H9 (cell line): Measurements from ENCODE around the gene CDK15. TPM values are rescaled to one million over a fixed set of nuclear protein-coding genes. Genes with fewer than 3 reads are reported as not detected.

Experiments
- DNase-seq: peaks from one replicate; pipeline ENCODE4 v3.0.0-alpha.2; 2017
- H2AFZ ChIP-seq: one replicate; pipeline ENCODE4 v1.6.1; 2013; ENCODE audit warnings: mild to moderate bottlenecking, low read length, control low read depth, moderate library complexity
- H2AK5ac ChIP-seq: 2 replicates; pipeline ENCODE4 v1.6.1; 2013; ENCODE audit warnings: low read length, control low read depth, mixed read lengths; ENCODE audit not compliant: insufficient read length
- H2BK120ac ChIP-seq: one replicate; pipeline ENCODE4 v1.6.1; 2013; ENCODE audit warnings: low read depth, mild to moderate bottlenecking, low read length, control low read depth, inconsistent platforms; ENCODE audit not compliant: poor library complexity, severe bottlenecking
- H2BK12ac ChIP-seq: 2 replicates; pipeline ENCODE4 v1.6.1; 2013; ENCODE audit warnings: low read length, control low read depth, mixed read lengths, low read depth; ENCODE audit not compliant: insufficient read length
- H2BK15ac ChIP-seq: 2 replicates; pipeline ENCODE4 v1.6.1; 2013; ENCODE audit warnings: low read depth, low read length, control low read depth
- H2BK20ac ChIP-seq: one replicate; pipeline ENCODE4 v1.6.1; 2013; ENCODE audit warnings: low read depth, mild to moderate bottlenecking, low read length, control low read depth, inconsistent platforms; ENCODE audit not compliant: poor library complexity, severe bottlenecking
- H2BK5ac ChIP-seq: 2 replicates; pipeline ENCODE4 v1.6.1; 2013; ENCODE audit warnings: low read length, control low read depth, mixed read lengths; ENCODE audit not compliant: insufficient read length
- H3K14ac ChIP-seq: 2 replicates; pipeline ENCODE4 v1.6.1; 2013; ENCODE audit warnings: low read length, control low read depth; ENCODE audit not compliant: insufficient read depth
- H3K18ac ChIP-seq: 2 replicates; pipeline ENCODE4 v1.6.1; 2013; ENCODE audit warnings: low read depth, mild to moderate bottlenecking, mixed read lengths, low read length, control low read depth; ENCODE audit not compliant: insufficient read length
- H3K23ac ChIP-seq: 2 replicates; pipeline ENCODE4 v1.6.1; 2013; ENCODE audit warnings: low read length, control low read depth, mixed read lengths, low read depth; ENCODE audit not compliant: insufficient read length
- H3K23me2 ChIP-seq: 2 replicates; pipeline ENCODE4 v1.6.1; 2013; ENCODE audit warnings: low read depth, mild to moderate bottlenecking, mixed read lengths, low read length, control low read depth; ENCODE audit not compliant: insufficient read length, poor library complexity, severe bottlenecking
- H3K27ac ChIP-seq: 2 replicates; pipeline ENCODE4 v1.5.1; 2013; ENCODE audit warnings: low read length, control low read depth, mixed read lengths, low read depth; ENCODE audit not compliant: insufficient read length
- H3K27me3 ChIP-seq: 2 replicates; pipeline ENCODE4 v1.6.1; 2013; ENCODE audit warnings: low read length, control low read depth, inconsistent platforms; ENCODE audit not compliant: insufficient read depth
- H3K4ac ChIP-seq: 2 replicates; pipeline ENCODE4 v1.6.1; 2013; ENCODE audit warnings: low read depth, mild to moderate bottlenecking, control low read depth, inconsistent platforms, low read length, moderate library complexity
- H3K4me1 ChIP-seq: 2 replicates; pipeline ENCODE4 v1.6.1; 2013; ENCODE audit warnings: low read length, control low read depth, inconsistent platforms; ENCODE audit not compliant: insufficient read depth
- H3K4me2 ChIP-seq: 2 replicates; pipeline ENCODE4 v1.6.1; 2013; ENCODE audit warnings: low read length, control low read depth, mixed read lengths; ENCODE audit not compliant: insufficient read length, insufficient read depth
- H3K56ac ChIP-seq: 2 replicates; pipeline ENCODE4 v1.6.1; 2013; ENCODE audit warnings: low read depth, mild to moderate bottlenecking, mixed read lengths, low read length, control low read depth; ENCODE audit not compliant: insufficient read length
- H3K79me1 ChIP-seq: 2 replicates; pipeline ENCODE4 v1.6.1; 2013; ENCODE audit warnings: low read depth, mild to moderate bottlenecking, moderate library complexity, low read length, control low read depth, inconsistent platforms; ENCODE audit not compliant: insufficient read depth, poor library complexity, severe bottlenecking
- H3K79me2 ChIP-seq: 2 replicates; pipeline ENCODE4 v1.6.1; 2013; ENCODE audit warnings: low read length, control low read depth, inconsistent platforms; ENCODE audit not compliant: insufficient read depth
- H3K9ac ChIP-seq: 2 replicates; pipeline ENCODE4 v1.6.1; 2013; ENCODE audit warnings: low read length, control low read depth, mixed read lengths; ENCODE audit not compliant: insufficient read length; ENCODE audit errors: extremely low read depth
- H3K9me3 ChIP-seq: one replicate; pipeline ENCODE4 v1.6.1; 2013; ENCODE audit warnings: low read depth, low read length, inconsistent platforms; ENCODE audit not compliant: control insufficient read depth
- H3T11ph ChIP-seq: one replicate; pipeline ENCODE4 v1.6.1; 2013; ENCODE audit warnings: mild to moderate bottlenecking, low read length, control low read depth, inconsistent platforms
- H4K20me1 ChIP-seq: one replicate; pipeline ENCODE4 v1.6.1; 2013; ENCODE audit not compliant: control insufficient read depth, insufficient read length, insufficient read depth
- H4K5ac ChIP-seq: 2 replicates; pipeline ENCODE4 v1.6.1; 2013; ENCODE audit warnings: low read depth, mild to moderate bottlenecking, mixed read lengths, low read length, control low read depth; ENCODE audit not compliant: insufficient read length
- H4K8ac ChIP-seq: replicated peaks from 2 replicates; pipeline ENCODE4 v1.6.1; 2013; ENCODE audit warnings: low read length, control low read depth, mixed read lengths, low read depth; ENCODE audit not compliant: insufficient read length
- H4K91ac ChIP-seq: 2 replicates; pipeline ENCODE4 v1.6.1; 2013; ENCODE audit warnings: low read depth, mild to moderate bottlenecking, moderate library complexity, mixed read lengths, low read length, control low read depth; ENCODE audit not compliant: insufficient read length
- H3K27ac Mint-ChIP-seq, 3 experiments: 2 replicates in 2 of 3; 3 replicates in 1 of 3; pipeline ENCODE4 v1.8.0; 2020 to 2021; ENCODE audit warnings: mixed read lengths in 3 of 3, mild to moderate bottlenecking in 1 of 3, moderate library complexity in 1 of 3
- H3K27me3 Mint-ChIP-seq: 2 replicates; pipeline ENCODE4 v1.8.0; 2021; ENCODE audit warnings: low read depth, mild to moderate bottlenecking, moderate library complexity, mixed read lengths
- H3K36me3 Mint-ChIP-seq, 3 experiments: 2 replicates in 2 of 3; 3 replicates in 1 of 3; pipeline ENCODE4 v1.8.0; 2020 to 2021; ENCODE audit warnings: low read depth in 3 of 3, mixed read lengths in 3 of 3; ENCODE audit not compliant: insufficient read depth in 1 of 3
- H3K4me1 Mint-ChIP-seq, 2 experiments: 2 replicates each; pipeline ENCODE4 v1.8.0; 2020; ENCODE audit warnings: mixed read lengths in 2 of 2
- H3K4me3 Mint-ChIP-seq, 2 experiments: 2 replicates in 1 of 2; 3 replicates in 1 of 2; pipeline ENCODE4 v1.8.0; 2020 to 2021; ENCODE audit warnings: mild to moderate bottlenecking in 2 of 2, mixed read lengths in 2 of 2, moderate library complexity in 1 of 2
- H3K9me3 Mint-ChIP-seq, 2 experiments: 2 replicates in 1 of 2; 3 replicates in 1 of 2; pipeline ENCODE4 v1.8.0; 2020; ENCODE audit warnings: mild to moderate bottlenecking in 2 of 2, mixed read lengths in 2 of 2, moderate library complexity in 1 of 2
- WGBS: extraction: QIAGEN DNeasy Blood & Tissue Kit; methylation state at CpG from one replicate; pipeline ENCODE4 v1.1.7; 2013; ENCODE audit warnings: missing lambda C conversion rate, low lambda C conversion rate, mixed read lengths; ENCODE audit not compliant: insufficient read length; ENCODE audit errors: extremely low coverage; 5-methylcytosine and 5-hydroxymethylcytosine counted together
- total RNA-seq: library from RNA; stranded (reverse); gene quantifications from 2 replicates; pipeline ENCODE4 v1.2.1, GENCODE V29; 2021
- TF ChIP-seq, protein P1 (sequence below): fragments of 200-600 bp; sonication (generic); conservative IDR thresholded peaks from 3 replicates; pipeline ENCODE4 v1.8.0; 2021; ENCODE audit warnings: antibody characterized with exemption, mild to moderate bottlenecking

Gene CDK15
- total RNA-seq, 1 experiment from 2014 or later, result not detected

- no peaks in the 10 kb centered on the region for H3K9me3 ChIP-seq
- H2BK12ac ChIP-seq, result no peak overlapping the region
- H3K4me2 ChIP-seq, result no peak overlapping the region
- H4K8ac ChIP-seq, result no peak overlapping the region
- Mint-ChIP-seq H3K4me1 (peaks cover 22 to 29% of the 10 kb centered on the region in 2 experiments), H3K27ac (no peak overlapping the region), H3K4me3 (no peak overlapping the region), H3K36me3 (no peaks in the 10 kb centered on the region), H3K9me3 (no peaks in the 10 kb centered on the region), H3K27me3 (peaks cover 7% of the 10 kb centered on the region)
- H2AK5ac ChIP-seq, result no peak overlapping the region
- no peak overlapping the region for H2BK15ac ChIP-seq
- no peaks in the 10 kb centered on the region; the same call in 1 of the 2 replicates for H3K27me3 ChIP-seq
- H3K14ac ChIP-seq, result no peak overlapping the region
- H2BK5ac ChIP-seq, result no peak overlapping the region
- no peaks in the 10 kb centered on the region for H3K79me1 ChIP-seq
- H3K27ac ChIP-seq, result no peak overlapping the region
- H3T11ph ChIP-seq, result no peak overlapping the region
- H3K4ac ChIP-seq, result no peak overlapping the region
- no peak overlapping the region for H3K56ac ChIP-seq
- H2AFZ ChIP-seq, result no peak overlapping the region
- no peak for DNase-seq
- no peaks in the 10 kb centered on the region for H4K20me1 ChIP-seq
- H3K23me2 ChIP-seq, result no peaks in the 10 kb centered on the region
- H3K9ac ChIP-seq, result no peak overlapping the region
- no peak overlapping the region for H4K91ac ChIP-seq
- no peak overlapping the region for H2BK20ac ChIP-seq
- no CpG with 5 or more reads among the region's 10 CpGs for WGBS
- no peak overlapping the region for H3K23ac ChIP-seq
- no peak overlapping the region for H3K18ac ChIP-seq
- H3K79me2 ChIP-seq, result no peaks in the 10 kb centered on the region
- H2BK120ac ChIP-seq, result no peak overlapping the region
- H3K4me1 ChIP-seq, result 0 out of 2 replicates have a peak, but pooled peaks cover 3% of the 10 kb centered on the region
- TF ChIP-seq, protein P1, sequence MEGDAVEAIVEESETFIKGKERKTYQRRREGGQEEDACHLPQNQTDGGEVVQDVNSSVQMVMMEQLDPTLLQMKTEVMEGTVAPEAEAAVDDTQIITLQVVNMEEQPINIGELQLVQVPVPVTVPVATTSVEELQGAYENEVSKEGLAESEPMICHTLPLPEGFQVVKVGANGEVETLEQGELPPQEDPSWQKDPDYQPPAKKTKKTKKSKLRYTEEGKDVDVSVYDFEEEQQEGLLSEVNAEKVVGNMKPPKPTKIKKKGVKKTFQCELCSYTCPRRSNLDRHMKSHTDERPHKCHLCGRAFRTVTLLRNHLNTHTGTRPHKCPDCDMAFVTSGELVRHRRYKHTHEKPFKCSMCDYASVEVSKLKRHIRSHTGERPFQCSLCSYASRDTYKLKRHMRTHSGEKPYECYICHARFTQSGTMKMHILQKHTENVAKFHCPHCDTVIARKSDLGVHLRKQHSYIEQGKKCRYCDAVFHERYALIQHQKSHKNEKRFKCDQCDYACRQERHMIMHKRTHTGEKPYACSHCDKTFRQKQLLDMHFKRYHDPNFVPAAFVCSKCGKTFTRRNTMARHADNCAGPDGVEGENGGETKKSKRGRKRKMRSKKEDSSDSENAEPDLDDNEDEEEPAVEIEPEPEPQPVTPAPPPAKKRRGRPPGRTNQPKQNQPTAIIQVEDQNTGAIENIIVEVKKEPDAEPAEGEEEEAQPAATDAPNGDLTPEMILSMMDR, result no peak
- H4K5ac ChIP-seq, result no peak overlapping the region
Measured at GRCh38 chr2:201879996-201880395, 73.7 kb downstream of the CDK15 start.
